Muscle layer of duodenum (tissue), 2 donors: Measurements from ENCODE around the gene SLC1A1.

ENCODE experiments used
- H3K27ac ChIP-seq: one replicate; pipeline ENCODE4 v1.7.0; 2013; ENCODE audit warnings: mild to moderate bottlenecking, low read length
- H3K27me3 ChIP-seq: one replicate; pipeline ENCODE4 v1.7.0; 2013; ENCODE audit warnings: low read depth, mild to moderate bottlenecking, control low read depth, low read length
- H3K36me3 ChIP-seq, 2 donors: one replicate each; pipeline ENCODE4 v1.7.0; 2013; ENCODE audit warnings: low read length in 2 of 2, control low read depth in 1 of 2, mild to moderate bottlenecking in 1 of 2; ENCODE audit not compliant: insufficient read depth in 2 of 2, control insufficient read depth in 1 of 2
- H3K4me1 ChIP-seq, 2 donors: one replicate each; pipeline ENCODE4 v1.7.0; 2013; ENCODE audit warnings: low read length in 2 of 2, mild to moderate bottlenecking in 2 of 2, control low read depth in 1 of 2, moderate library complexity in 1 of 2; ENCODE audit not compliant: insufficient read depth in 2 of 2, control insufficient read depth in 1 of 2
- H3K4me3 ChIP-seq, 2 donors: one replicate each; pipeline ENCODE4 v1.7.0; 2013; ENCODE audit warnings: low read length in 2 of 2, low read depth in 1 of 2, mild to moderate bottlenecking in 1 of 2
- H3K9me3 ChIP-seq, 2 donors: one replicate each; pipeline ENCODE4 v1.7.0; 2013; ENCODE audit warnings: low read length in 2 of 2, control low read depth in 1 of 2, mild to moderate bottlenecking in 1 of 2; ENCODE audit not compliant: control insufficient read depth in 1 of 2
- donor health status: healthy.

SLC1A1 gene

DNA sequence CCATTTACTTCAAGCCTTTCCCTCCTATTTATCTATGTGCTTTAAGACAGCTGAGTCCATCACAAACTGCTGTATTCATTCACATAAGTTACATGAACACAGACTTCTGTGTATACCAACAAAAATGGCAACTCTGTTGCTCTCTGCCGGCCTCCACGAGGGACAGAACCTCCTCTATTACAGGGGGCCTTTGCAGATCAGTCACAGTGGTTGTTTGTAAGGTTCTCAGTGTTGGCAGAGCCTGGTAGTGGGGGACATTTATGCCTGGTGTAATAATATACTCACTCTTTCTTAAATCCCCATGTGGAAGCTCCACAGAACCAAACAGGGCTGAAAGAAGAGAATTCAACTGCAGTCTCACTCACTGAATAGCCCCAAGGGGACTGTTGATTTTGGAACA lies 76.5 kb downstream of the SLC1A1 start:
- Histone ChIP-seq H3K4me3 (no peak overlapping the region), H3K27ac (no peak overlapping the region), H3K4me1 (no peaks in the 10 kb centered on the region), H3K36me3 (no peaks in the 10 kb centered on the region), H3K27me3 (no peaks in the 10 kb centered on the region), H3K9me3 (no peaks in the 10 kb centered on the region)

- Histone ChIP-seq H3K36me3 (no peaks in the 10 kb centered on the region), H3K27ac (no peak overlapping the region), H3K4me1 (no peaks in the 10 kb centered on the region), H3K4me3 (no peak overlapping the region), H3K27me3 (no peaks in the 10 kb centered on the region), H3K9me3 (no peaks in the 10 kb centered on the region)
These were observed 77.3 kb downstream of the SLC1A1 start for GRCh38 chr9:4567601-4568000.

- H3K4me3 ChIP-seq, result no peak overlapping the region
- no peaks in the 10 kb centered on the region for H3K27me3 ChIP-seq
- no peaks in the 10 kb centered on the region for H3K9me3 ChIP-seq
- no peak overlapping the region for H3K27ac ChIP-seq
- H3K36me3 ChIP-seq, result no peaks in the 10 kb centered on the region
- no peaks in the 10 kb centered on the region for H3K4me1 ChIP-seq
These were observed 78.8 kb downstream of the SLC1A1 start for GRCh38 chr9:4569101-4569500.

DNA sequence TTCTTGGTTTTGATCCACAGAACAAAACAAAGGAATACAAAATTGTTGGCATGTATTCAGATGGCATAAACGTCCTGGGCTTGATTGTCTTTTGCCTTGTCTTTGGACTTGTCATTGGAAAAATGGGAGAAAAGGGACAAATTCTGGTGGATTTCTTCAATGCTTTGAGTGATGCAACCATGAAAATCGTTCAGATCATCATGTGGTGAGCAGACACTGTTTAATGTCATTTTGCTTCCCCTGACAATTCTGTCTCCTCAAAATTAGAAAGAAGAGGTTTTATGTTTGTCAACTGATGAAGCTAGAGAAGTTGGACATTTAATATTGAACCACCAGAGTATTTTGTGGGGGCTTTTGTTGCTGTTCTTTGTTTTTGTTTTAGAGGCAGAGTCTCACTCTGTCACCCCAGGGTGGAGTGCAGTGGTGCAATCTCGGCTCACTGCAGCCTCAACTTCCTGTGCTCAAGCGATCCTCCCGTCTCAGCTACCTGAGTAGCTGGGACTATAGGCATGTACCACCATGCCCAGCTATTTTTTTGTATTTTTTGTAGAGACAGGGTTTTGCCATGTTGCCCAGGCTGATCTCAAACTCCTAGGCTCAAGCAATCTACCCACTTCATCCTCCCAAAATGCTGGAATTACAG lies 82.0 kb downstream of the SLC1A1 start:
- Histone ChIP-seq H3K4me3 (no peak overlapping the region), H3K27me3 (no peaks in the 10 kb centered on the region), H3K4me1 (no peaks in the 10 kb centered on the region), H3K27ac (no peak overlapping the region), H3K36me3 (no peaks in the 10 kb centered on the region), H3K9me3 (no peaks in the 10 kb centered on the region)

GRCh38 chr9:4573176-4573575 lies 82.9 kb downstream of the SLC1A1 start:
- H3K27ac ChIP-seq, result no peak overlapping the region
- no peaks in the 10 kb centered on the region for H3K27me3 ChIP-seq

GRCh38 chr9:4573634-4574389 lies 83.5 kb downstream of the SLC1A1 start:
- Histone ChIP-seq H3K4me1 (no peaks in the 10 kb centered on the region), H3K27ac (no peak overlapping the region), H3K9me3 (no peaks in the 10 kb centered on the region), H3K4me3 (no peak overlapping the region), H3K27me3 (no peaks in the 10 kb centered on the region), H3K36me3 (no peaks in the 10 kb centered on the region)

More at GRCh38 chr9:4573176-4573575, 82.9 kb downstream of the SLC1A1 start:
- Histone ChIP-seq H3K9me3 (no peaks in the 10 kb centered on the region), H3K36me3 (no peaks in the 10 kb centered on the region), H3K4me3 (no peak overlapping the region), H3K4me1 (no peaks in the 10 kb centered on the region)

GRCh38 chr9:4574657-4575243 lies 84.5 kb downstream of the SLC1A1 start:
- no peak overlapping the region for H3K4me3 ChIP-seq
- no peaks in the 10 kb centered on the region for H3K27me3 ChIP-seq
- H3K36me3 ChIP-seq, result no peaks in the 10 kb centered on the region
- H3K9me3 ChIP-seq, result no peaks in the 10 kb centered on the region
- no peaks in the 10 kb centered on the region for H3K4me1 ChIP-seq
- H3K27ac ChIP-seq, result no peak overlapping the region

DNA sequence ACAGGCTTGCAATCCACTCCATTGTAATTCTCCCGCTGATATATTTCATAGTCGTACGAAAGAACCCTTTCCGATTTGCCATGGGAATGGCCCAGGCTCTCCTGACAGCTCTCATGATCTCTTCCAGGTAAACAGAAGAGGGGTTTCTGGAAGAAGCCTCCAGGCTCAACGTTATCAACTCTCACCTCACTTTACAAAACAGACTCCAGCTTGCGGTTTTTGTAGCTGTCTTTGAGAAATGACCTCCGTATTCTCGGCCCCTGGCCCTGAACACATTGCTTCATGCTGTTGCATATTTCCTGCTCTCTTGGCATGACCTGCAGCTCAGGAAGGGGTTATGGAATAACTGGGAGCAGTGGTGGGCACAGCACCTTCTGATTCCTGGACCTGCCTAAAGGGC lies 85.7 kb downstream of the SLC1A1 start:
- Histone ChIP-seq H3K4me1 (no peaks in the 10 kb centered on the region), H3K36me3 (no peaks in the 10 kb centered on the region), H3K9me3 (no peaks in the 10 kb centered on the region), H3K4me3 (no peak overlapping the region), H3K27ac (no peak overlapping the region), H3K27me3 (no peaks in the 10 kb centered on the region)

DNA sequence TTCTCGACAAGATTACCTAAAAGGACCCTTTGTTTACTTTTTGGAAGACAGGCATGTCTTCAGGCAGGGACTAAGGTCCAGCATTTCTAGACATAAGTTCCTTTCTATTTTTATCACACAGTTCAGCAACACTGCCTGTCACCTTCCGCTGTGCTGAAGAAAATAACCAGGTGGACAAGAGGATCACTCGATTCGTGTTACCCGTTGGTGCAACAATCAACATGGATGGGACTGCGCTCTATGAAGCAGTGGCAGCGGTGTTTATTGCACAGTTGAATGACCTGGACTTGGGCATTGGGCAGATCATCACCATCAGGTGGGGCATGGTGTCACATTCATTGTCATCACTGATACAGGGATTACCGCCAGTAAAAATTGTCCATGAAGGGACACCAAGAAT lies 86.2 kb downstream of the SLC1A1 start:
- Histone ChIP-seq H3K9me3 (no peaks in the 10 kb centered on the region), H3K4me3 (no peak overlapping the region), H3K27me3 (no peaks in the 10 kb centered on the region), H3K36me3 (no peaks in the 10 kb centered on the region), H3K27ac (no peak overlapping the region), H3K4me1 (no peaks in the 10 kb centered on the region)

DNA sequence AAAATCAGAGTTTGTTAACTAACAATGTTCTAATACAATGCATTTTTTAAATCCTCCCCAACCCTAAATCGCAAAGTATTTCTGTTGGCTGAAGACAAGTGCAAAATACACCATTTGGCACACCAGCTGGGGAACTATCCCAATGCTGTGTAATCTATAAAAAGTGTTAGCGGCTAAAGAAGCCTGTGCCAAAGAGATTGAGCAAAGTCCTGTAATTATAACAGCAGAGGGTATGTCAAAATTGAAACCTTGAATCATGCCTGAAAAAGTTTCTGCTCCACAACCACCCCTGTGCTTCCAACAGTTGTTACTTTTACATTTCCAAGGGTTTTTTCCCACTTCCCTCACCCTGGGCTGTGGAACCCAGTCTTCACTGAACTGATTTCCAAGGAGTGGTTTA lies 88.7 kb downstream of the SLC1A1 start:
- Histone ChIP-seq H3K27ac (no peak overlapping the region), H3K9me3 (no peaks in the 10 kb centered on the region), H3K36me3 (peaks cover 0 to 7% of the 10 kb centered on the region in 2 donors), H3K4me3 (no peak overlapping the region), H3K4me1 (no peaks in the 10 kb centered on the region), H3K27me3 (no peaks in the 10 kb centered on the region)

- H3K36me3 ChIP-seq, result peaks cover 0 to 7% of the 10 kb centered on the region in 2 donors
- no peaks in the 10 kb centered on the region for H3K27me3 ChIP-seq
- H3K4me3 ChIP-seq, result no peak overlapping the region
- no peaks in the 10 kb centered on the region for H3K9me3 ChIP-seq
- no peaks in the 10 kb centered on the region for H3K4me1 ChIP-seq
- H3K27ac ChIP-seq, result no peak overlapping the region
These were observed 90.9 kb downstream of the SLC1A1 start for GRCh38 chr9:4581035-4581760.
